Measurements from ENCODE around the gene NEIL3.

Gene NEIL3

DNA sequence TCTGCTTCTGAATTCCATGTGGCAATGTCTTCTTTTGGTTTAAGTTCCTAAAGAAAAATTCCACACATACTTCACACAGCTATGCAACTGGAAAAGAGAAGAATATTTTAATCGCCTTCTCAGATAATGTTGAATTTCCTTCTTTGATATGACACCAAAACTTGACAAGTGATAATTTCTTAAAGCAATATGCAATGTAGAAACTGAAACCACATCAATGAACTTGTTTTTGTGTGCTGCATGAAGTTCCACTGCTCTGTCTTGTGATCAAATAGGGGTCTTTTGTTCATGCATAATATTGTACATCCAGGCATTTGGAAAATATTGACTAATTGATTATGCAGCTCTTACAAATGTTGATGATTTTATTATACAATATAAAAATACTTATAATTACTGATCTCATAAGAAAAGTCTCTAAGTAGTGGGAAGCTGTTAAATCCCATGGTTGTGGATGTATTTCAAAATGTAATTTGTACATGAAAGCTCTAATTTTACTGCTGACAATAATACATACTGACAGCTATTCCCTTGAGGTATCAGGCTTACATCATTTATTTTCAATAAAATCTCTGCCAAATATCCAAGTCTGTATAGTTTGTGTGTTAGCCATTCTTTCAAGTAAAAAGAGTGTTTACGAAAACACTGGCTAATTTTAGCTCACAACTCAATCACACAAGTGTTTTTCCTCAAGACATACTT lies 76.1 kb downstream of the NEIL3 start:
- no peaks in the 10 kb centered on the region for H3K9me3 Mint-ChIP-seq
- no peak overlapping the region for H3K4me3 Mint-ChIP-seq
- H3K27ac Mint-ChIP-seq, result no peak overlapping the region
- H3K27me3 Mint-ChIP-seq (ENCODE audit: low read depth, poor library complexity), result peaks cover 3% of the 10 kb centered on the region
- DNase-seq, result no peak
- H3K36me3 Mint-ChIP-seq (ENCODE audit: low read depth), result no peaks in the 10 kb centered on the region
- TF ChIP-seq, protein P1, sequence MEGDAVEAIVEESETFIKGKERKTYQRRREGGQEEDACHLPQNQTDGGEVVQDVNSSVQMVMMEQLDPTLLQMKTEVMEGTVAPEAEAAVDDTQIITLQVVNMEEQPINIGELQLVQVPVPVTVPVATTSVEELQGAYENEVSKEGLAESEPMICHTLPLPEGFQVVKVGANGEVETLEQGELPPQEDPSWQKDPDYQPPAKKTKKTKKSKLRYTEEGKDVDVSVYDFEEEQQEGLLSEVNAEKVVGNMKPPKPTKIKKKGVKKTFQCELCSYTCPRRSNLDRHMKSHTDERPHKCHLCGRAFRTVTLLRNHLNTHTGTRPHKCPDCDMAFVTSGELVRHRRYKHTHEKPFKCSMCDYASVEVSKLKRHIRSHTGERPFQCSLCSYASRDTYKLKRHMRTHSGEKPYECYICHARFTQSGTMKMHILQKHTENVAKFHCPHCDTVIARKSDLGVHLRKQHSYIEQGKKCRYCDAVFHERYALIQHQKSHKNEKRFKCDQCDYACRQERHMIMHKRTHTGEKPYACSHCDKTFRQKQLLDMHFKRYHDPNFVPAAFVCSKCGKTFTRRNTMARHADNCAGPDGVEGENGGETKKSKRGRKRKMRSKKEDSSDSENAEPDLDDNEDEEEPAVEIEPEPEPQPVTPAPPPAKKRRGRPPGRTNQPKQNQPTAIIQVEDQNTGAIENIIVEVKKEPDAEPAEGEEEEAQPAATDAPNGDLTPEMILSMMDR (IDR thresholded peaks at IDR 0.05), result no peak
- no peaks in the 10 kb centered on the region for H3K4me1 Mint-ChIP-seq

DNA sequence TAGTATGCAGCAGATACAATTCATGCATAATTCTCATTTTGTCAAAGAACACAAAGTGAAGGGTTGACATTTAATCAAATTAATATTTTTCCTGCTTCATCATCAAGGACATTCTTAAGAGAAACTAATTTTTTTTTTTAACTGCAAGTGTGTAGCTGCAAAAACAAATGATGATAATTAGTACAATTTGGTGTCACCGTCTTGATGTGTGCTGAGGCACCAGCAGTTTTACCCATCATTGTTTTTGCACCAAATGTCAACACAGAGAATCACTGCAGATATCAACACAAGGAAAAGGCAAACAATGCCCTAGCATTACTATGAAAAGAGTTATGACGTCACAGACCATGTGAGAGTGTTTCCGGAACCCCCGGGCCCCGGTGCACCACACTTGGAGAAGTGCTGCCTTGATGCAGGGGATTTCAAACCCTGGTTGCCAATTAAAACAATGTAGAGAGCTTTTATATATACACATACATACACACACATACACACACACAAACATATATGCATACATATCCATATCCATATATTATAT lies 76.7 kb downstream of the NEIL3 start:
- Mint-ChIP-seq H3K27me3 (ENCODE audit: low read depth, poor library complexity) (peaks cover 3% of the 10 kb centered on the region), H3K4me3 (no peak overlapping the region), H3K36me3 (ENCODE audit: low read depth) (no peaks in the 10 kb centered on the region), H3K27ac (no peak overlapping the region), H3K9me3 (no peaks in the 10 kb centered on the region), H3K4me1 (peaks cover 4% of the 10 kb centered on the region)
- TF ChIP-seq, protein P1 (IDR thresholded peaks at IDR 0.05), result no peak
- no peak for DNase-seq

DNA sequence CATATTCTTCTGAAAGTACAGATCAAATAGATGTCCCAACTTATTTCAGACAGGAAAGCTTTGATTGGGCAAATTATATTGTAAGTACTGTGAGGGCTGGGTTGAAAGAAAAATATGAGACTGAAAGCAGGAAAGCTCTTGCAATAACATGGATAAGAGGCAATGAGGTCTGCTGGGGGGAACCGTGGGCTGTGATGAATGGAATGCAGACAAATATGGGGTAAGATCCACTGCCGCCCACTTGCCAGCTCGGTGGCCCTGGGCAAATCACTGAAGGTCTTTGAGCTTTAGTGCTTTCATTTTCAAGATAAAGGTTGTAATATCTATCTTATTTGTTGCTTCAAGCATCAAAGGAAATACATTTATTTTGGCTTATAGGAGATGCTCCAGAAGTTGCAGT lies 81.6 kb downstream of the NEIL3 start:
- H3K9me3 Mint-ChIP-seq, result no peaks in the 10 kb centered on the region
- H3K4me1 Mint-ChIP-seq, result peaks cover 4% of the 10 kb centered on the region
- TF ChIP-seq, protein P1 (IDR thresholded peaks at IDR 0.05), result no peak
- H3K4me3 Mint-ChIP-seq, result no peak overlapping the region
- peaks cover 4% of the 10 kb centered on the region for H3K27me3 Mint-ChIP-seq (ENCODE audit: low read depth, poor library complexity)
- H3K36me3 Mint-ChIP-seq (ENCODE audit: low read depth), result no peaks in the 10 kb centered on the region
- no peak for DNase-seq
- no peak overlapping the region for H3K27ac Mint-ChIP-seq

DNA sequence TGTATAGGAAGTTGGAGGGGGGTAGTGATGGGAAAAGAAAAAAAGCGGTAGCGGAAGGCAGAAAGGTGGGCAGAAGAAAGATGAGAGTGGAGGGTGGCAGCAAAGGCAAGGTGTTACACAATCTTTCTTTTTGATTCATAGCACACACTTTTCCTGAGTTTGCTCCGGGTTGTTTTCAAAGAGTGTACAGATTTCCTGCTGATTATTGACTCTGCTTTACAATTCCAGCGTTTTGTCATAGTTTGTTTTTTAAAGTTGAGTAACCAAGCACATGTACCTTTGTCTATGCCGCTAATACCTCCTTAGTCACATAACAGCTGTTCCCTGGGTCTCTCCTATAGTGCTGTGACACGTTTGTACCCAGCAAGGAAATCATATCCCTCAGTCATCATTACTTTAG lies 82.3 kb downstream of the NEIL3 start:
- Mint-ChIP-seq H3K27me3 (ENCODE audit: low read depth, poor library complexity) (peaks cover 4% of the 10 kb centered on the region), H3K4me3 (no peak overlapping the region), H3K4me1 (peaks cover 4% of the 10 kb centered on the region), H3K36me3 (ENCODE audit: low read depth) (no peaks in the 10 kb centered on the region), H3K27ac (no peak overlapping the region), H3K9me3 (no peaks in the 10 kb centered on the region)
- TF ChIP-seq, protein P1 (IDR thresholded peaks at IDR 0.05), result no peak
- no peak for DNase-seq

DNA sequence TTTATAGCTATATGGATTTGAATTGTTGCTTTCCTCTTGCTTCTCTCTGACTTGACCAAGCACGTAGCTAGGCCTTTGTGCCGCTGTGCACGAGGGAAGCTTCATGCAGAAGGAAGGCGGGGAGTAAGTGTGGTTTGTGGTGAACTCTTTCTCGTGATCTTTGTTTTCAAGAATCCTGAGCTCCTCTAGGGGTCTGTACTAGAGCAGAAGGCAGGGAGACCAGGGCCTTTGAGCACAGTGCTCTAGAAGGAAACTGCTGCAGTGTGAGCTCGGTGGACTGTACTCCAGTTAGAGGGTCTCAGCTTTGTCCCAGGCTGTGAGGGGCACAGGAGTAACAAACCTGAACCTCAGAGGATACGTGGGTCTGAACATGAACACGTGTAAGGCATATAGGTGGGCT lies 83.6 kb downstream of the NEIL3 start:
- Mint-ChIP-seq H3K4me1 (peaks cover 4% of the 10 kb centered on the region), H3K27ac (no peak overlapping the region), H3K27me3 (ENCODE audit: low read depth, poor library complexity) (peaks cover 4% of the 10 kb centered on the region), H3K4me3 (no peak overlapping the region), H3K9me3 (peaks cover 2% of the 10 kb centered on the region), H3K36me3 (ENCODE audit: low read depth) (no peaks in the 10 kb centered on the region)
- no peak for DNase-seq
- TF ChIP-seq, protein P1 (IDR thresholded peaks at IDR 0.05), result no peak

DNA sequence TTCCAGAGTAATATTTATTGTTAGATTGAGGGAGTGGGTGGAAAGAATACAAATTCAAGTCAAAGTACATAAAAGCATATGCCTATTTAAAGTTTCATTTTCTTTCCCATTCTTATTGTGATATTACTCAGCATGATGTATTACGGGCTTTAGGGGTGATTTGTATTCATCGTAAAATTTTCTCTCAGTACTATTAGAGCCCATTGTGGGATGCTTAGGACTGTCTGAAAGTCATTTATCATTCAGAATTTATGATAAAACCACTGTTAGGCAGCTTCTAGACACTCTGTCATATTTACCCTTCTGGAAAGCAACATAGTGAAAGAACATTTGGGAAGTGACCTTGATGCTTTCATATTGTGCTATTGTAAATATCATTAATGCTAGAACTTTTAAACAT lies 86.7 kb downstream of the NEIL3 start:
- Mint-ChIP-seq H3K27ac (no peak overlapping the region), H3K4me1 (no peaks in the 10 kb centered on the region), H3K27me3 (ENCODE audit: low read depth, poor library complexity) (peaks cover 4% of the 10 kb centered on the region), H3K4me3 (no peak overlapping the region), H3K36me3 (ENCODE audit: low read depth) (no peaks in the 10 kb centered on the region), H3K9me3 (peaks cover 20% of the 10 kb centered on the region)
- no peak for DNase-seq
- TF ChIP-seq, protein P1 (IDR thresholded peaks at IDR 0.05), result no peak
